WTC11 (cell line): ENCODE measurements around the gene LRRC27. TPM values are rescaled to one million over a fixed set of nuclear protein-coding genes. Genes with fewer than 3 reads are reported as not detected.
A peak's percentile ranks its signal among the peaks of the same experiment; 100 is the strongest.

Experiments
- ATAC-seq: fragments of 200-7000 bp; cut with Tn5 transposase; 2 replicates; pipeline ENCODE4 v1.10.0; 2021; ENCODE audit warnings: mild to moderate bottlenecking, moderate library complexity
- CTCF ChIA-PET: fragments of 300-600 bp; sonication (Branson Sonifier 250); formaldehyde crosslinking; loops from one replicate; lab custom pipeline; 2021; ENCODE audit warnings: antibody characterized with exemption; lab: Charles Lee
- POLR2A ChIA-PET: fragments of 350-600 bp; sonication (Branson Sonifier 250); formaldehyde crosslinking; loops from one replicate; lab custom pipeline; 2021; ENCODE audit warnings: antibody characterized with exemption; lab: Charles Lee
- DNase-seq: peaks from one replicate; pipeline ENCODE4 v3.0.0; 2021; ENCODE audit warnings: low spot score
- H3K27ac Mint-ChIP-seq: 2 replicates; pipeline ENCODE4 v1.8.0; 2021; ENCODE audit warnings: mixed read lengths
- H3K27me3 Mint-ChIP-seq: 2 replicates; pipeline ENCODE4 v1.8.0; 2021; ENCODE audit warnings: low read depth, mild to moderate bottlenecking, moderate library complexity, mixed read lengths
- H3K36me3 Mint-ChIP-seq: 2 replicates; pipeline ENCODE4 v1.8.0; 2021; ENCODE audit warnings: mixed read lengths
- H3K4me1 Mint-ChIP-seq: 2 replicates; pipeline ENCODE4 v1.8.0; 2022; ENCODE audit warnings: mixed read lengths
- H3K4me3 Mint-ChIP-seq: 2 replicates; pipeline ENCODE4 v1.8.0; 2021; ENCODE audit warnings: mild to moderate bottlenecking, moderate library complexity, mixed read lengths
- H3K9me3 Mint-ChIP-seq: 2 replicates; pipeline ENCODE4 v1.8.0; 2021; ENCODE audit warnings: mixed read lengths
- ATF1 ChIP-seq: sonication (generic); formaldehyde crosslinking; IDR thresholded peaks from 2 replicates; pipeline ENCODE4 v1.8.1; 2023; ENCODE audit warnings: mild to moderate bottlenecking, moderate library complexity, missing genetic modification reagents
- CBFB ChIP-seq: sonication (generic); formaldehyde crosslinking; IDR thresholded peaks from 2 replicates; pipeline ENCODE4 v1.8.1; 2022; ENCODE audit warnings: mild to moderate bottlenecking, low read depth, missing genetic modification reagents
- CREB1 ChIP-seq: sonication (generic); formaldehyde crosslinking; IDR thresholded peaks from 2 replicates; pipeline ENCODE4 v1.8.0; 2023; ENCODE audit warnings: mild to moderate bottlenecking, missing genetic modification reagents
- ETV6 ChIP-seq: sonication (generic); formaldehyde crosslinking; IDR thresholded peaks from 2 replicates; pipeline ENCODE4 v1.8.1; 2022; ENCODE audit warnings: mild to moderate bottlenecking, missing genetic modification reagents
- FOXK1 ChIP-seq: sonication (generic); formaldehyde crosslinking; IDR thresholded peaks from 2 replicates; pipeline ENCODE4 v1.8.0; 2022; ENCODE audit warnings: mild to moderate bottlenecking, moderate library complexity, missing genetic modification reagents
- GABPB1 ChIP-seq: sonication (generic); formaldehyde crosslinking; IDR thresholded peaks from 2 replicates; pipeline ENCODE4 v1.8.1; 2023; ENCODE audit warnings: mild to moderate bottlenecking, missing genetic modification reagents
- GTF2I ChIP-seq: fragments of 250-450 bp; sonication (Bioruptor Pico); conservative IDR thresholded peaks from 2 replicates; pipeline ENCODE4 v1.4.0; 2021; ENCODE audit warnings: mild to moderate bottlenecking
- JAZF1 ChIP-seq: fragments of 250-450 bp; sonication (Bioruptor Pico); IDR thresholded peaks from 2 replicates; pipeline ENCODE4 v1.9.0; 2021; ENCODE audit warnings: moderate library complexity, mild to moderate bottlenecking, inconsistent platforms
- PRRX2 ChIP-seq: fragments of 250-450 bp; sonication (Bioruptor Pico); IDR thresholded peaks from 2 replicates; pipeline ENCODE4 v1.8.0; 2021; ENCODE audit warnings: mild to moderate bottlenecking
- SOX15 ChIP-seq: fragments of 250-450 bp; sonication (Bioruptor Pico); IDR thresholded peaks from 2 replicates; pipeline ENCODE4 v1.9.0; 2021; ENCODE audit warnings: mild to moderate bottlenecking
- TEAD1 ChIP-seq: sonication (generic); formaldehyde crosslinking; IDR thresholded peaks from 2 replicates; pipeline ENCODE4 v1.8.0; 2022; ENCODE audit warnings: mild to moderate bottlenecking, missing genetic modification reagents
- TEAD4 ChIP-seq: sonication (generic); formaldehyde crosslinking; IDR thresholded peaks from 2 replicates; pipeline ENCODE4 v1.8.0; 2022; ENCODE audit warnings: mild to moderate bottlenecking, missing genetic modification reagents
- ZNF423 ChIP-seq: fragments of 250-450 bp; sonication (Bioruptor Pico); IDR thresholded peaks from 2 replicates; pipeline ENCODE4 v2.1.2; 2022; ENCODE audit warnings: mild to moderate bottlenecking, moderate library complexity
- total RNA-seq: library from RNA; stranded (reverse); gene quantifications from 3 replicates; pipeline ENCODE4 v1.2.3, GENCODE V29; 2021
- TF ChIP-seq, protein P1 (sequence below): fragments of 250-450 bp; sonication (Bioruptor Pico); IDR thresholded peaks from 2 replicates; pipeline ENCODE4 v1.9.0; 2021; ENCODE audit warnings: mild to moderate bottlenecking, borderline replicate concordance
- TF ChIP-seq, protein P2 (sequence below): sonication (generic); formaldehyde crosslinking; IDR thresholded peaks from 2 replicates; pipeline ENCODE4 v1.8.1; 2023; ENCODE audit warnings: mild to moderate bottlenecking, missing genetic modification reagents, moderate library complexity
- TF ChIP-seq, protein P3 (sequence below): sonication (generic); formaldehyde crosslinking; IDR thresholded peaks from 2 replicates; pipeline ENCODE4 v1.8.0; 2022; ENCODE audit warnings: mild to moderate bottlenecking, missing genetic modification reagents
- TF ChIP-seq, protein P4 (sequence below): sonication (generic); formaldehyde crosslinking; IDR thresholded peaks from 2 replicates; pipeline ENCODE4 v1.8.0; 2022; ENCODE audit warnings: mild to moderate bottlenecking, missing genetic modification reagents

Gene LRRC27
- total RNA-seq, 1 experiment from 2014 or later = 4.4 TPM

DNA sequence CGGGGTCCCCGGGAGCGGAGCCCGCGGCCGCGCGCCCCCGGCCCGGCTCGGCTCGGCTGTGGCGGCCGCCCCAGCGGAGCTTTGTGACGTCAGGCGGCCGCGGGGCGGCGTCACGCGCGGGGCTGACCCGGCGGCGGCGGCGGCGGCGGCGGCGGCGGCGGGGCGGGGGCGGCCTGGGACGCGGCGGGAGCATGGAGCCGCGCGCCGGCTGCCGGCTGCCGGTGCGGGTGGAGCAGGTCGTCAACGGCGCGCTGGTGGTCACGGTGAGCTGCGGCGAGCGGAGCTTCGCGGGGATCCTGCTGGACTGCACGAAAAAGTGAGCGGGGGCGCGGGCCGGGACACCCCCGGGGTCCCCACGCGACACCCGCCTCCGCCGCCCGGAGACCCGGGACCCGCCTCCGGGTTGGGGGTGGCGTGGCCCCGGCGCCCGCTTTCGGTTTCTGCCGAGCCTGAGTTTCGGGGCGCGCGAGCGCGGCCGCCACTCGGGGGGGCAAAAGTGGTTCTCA, 65.1 kb downstream of the LRRC27 start, which contains the start of gene PWWP2B:
TSS of gene PWWP2B (plus strand) at position 165 of the 506 bp plus-strand sequence. CDS start at position 192, 27 bp downstream.
- Mint-ChIP-seq H3K4me3 (peak within 1 kb of the TSS; percentile 74), H3K27me3 (peaks cover 4% of the 10 kb centered on the region; the same call in 1 of the 2 replicates), H3K4me1 (peaks cover 17% of the 10 kb centered on the region), H3K9me3 (peaks cover 6% of the 10 kb centered on the region), H3K27ac (peak within 1 kb of the TSS; percentile 76), H3K36me3 (no peaks in the 10 kb centered on the region)
- CTCF ChIA-PET = interaction anchor here (1.3 to 2.4 kb wide), 4 partner anchors 24 to 121 kb away, joined by 3 to 9 read pairs (median 6); no protein-coding TSS in a partner anchor
- DNase-seq (no peak), ATAC-seq (no peak)
- POLR2A ChIA-PET = interaction anchor here (1.5 kb wide), 2 partner anchors 22 to 55 kb away, joined by 4 to 5 read pairs; no protein-coding TSS in a partner anchor
- TF ChIP-seq ETV6 (CRISPR knock-in tag) (no peak), SOX15 (no peak), CBFB (CRISPR knock-in tag) (no peak), FOXK1 (CRISPR knock-in tag) (no peak), TEAD4 (no peak), CREB1 (CRISPR knock-in tag) (no peak), GTF2I (CRISPR knock-in tag) (no peak)
- TF ChIP-seq, protein P1, sequence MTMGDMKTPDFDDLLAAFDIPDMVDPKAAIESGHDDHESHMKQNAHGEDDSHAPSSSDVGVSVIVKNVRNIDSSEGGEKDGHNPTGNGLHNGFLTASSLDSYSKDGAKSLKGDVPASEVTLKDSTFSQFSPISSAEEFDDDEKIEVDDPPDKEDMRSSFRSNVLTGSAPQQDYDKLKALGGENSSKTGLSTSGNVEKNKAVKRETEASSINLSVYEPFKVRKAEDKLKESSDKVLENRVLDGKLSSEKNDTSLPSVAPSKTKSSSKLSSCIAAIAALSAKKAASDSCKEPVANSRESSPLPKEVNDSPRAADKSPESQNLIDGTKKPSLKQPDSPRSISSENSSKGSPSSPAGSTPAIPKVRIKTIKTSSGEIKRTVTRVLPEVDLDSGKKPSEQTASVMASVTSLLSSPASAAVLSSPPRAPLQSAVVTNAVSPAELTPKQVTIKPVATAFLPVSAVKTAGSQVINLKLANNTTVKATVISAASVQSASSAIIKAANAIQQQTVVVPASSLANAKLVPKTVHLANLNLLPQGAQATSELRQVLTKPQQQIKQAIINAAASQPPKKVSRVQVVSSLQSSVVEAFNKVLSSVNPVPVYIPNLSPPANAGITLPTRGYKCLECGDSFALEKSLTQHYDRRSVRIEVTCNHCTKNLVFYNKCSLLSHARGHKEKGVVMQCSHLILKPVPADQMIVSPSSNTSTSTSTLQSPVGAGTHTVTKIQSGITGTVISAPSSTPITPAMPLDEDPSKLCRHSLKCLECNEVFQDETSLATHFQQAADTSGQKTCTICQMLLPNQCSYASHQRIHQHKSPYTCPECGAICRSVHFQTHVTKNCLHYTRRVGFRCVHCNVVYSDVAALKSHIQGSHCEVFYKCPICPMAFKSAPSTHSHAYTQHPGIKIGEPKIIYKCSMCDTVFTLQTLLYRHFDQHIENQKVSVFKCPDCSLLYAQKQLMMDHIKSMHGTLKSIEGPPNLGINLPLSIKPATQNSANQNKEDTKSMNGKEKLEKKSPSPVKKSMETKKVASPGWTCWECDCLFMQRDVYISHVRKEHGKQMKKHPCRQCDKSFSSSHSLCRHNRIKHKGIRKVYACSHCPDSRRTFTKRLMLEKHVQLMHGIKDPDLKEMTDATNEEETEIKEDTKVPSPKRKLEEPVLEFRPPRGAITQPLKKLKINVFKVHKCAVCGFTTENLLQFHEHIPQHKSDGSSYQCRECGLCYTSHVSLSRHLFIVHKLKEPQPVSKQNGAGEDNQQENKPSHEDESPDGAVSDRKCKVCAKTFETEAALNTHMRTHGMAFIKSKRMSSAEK (CRISPR knock-in tag) = no peak

DNA sequence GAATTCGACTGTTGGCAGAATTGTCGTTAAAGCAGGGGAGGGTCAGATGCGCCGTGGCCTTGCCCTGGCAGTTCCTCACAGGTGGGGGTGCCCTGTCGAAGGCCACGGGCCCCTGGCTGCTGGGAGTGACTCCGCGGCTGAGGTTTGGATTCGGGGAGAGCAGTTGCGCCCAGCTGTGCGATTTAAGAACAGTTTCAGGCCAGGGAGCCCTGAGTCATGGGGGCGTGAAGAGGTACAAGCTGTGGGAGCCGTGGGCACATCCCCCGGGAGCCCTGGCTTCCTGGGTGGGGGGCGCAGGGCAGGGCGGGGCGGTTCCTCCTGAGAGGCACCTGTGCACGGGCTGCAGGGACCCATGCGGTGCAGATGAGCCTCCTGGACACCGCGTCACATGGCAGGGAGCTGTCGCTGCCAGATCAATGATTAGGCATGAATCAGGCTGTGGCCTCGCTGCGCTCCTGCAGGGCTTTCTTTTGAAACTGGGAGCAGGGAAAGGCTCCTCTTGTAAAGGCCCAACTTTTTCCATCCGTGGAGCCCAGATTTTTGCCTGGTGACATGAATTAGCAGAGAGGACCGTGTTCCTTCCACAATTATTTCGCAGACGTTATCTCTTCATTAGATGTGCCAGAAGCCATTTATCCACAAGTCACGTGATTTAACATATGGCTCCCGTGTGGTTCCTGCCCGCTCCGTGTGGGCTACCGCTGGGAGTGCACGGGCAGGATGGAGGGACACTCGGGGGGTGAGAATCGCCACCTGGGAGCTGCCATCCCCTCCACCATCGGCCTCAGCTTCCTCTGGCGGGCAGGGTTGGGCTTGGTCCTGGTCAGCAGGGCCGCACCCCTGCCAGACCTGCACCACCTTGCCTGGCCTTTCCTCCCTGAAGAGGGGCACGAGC, 65.9 kb downstream of the LRRC27 start:
- POLR2A ChIA-PET = interaction anchor here (1.1 to 1.5 kb wide), 3 partner anchors 12 to 54 kb away, joined by 4 to 5 read pairs (median 5); no protein-coding TSS in a partner anchor
- H3K36me3 Mint-ChIP-seq = no peaks in the 10 kb centered on the region
- TF ChIP-seq ZNF423 (0 out of 2 replicates have a peak, but pooled peaks have one; percentile 43), JAZF1 (CRISPR knock-in tag) (no peak)
- TF ChIP-seq, protein P2, sequence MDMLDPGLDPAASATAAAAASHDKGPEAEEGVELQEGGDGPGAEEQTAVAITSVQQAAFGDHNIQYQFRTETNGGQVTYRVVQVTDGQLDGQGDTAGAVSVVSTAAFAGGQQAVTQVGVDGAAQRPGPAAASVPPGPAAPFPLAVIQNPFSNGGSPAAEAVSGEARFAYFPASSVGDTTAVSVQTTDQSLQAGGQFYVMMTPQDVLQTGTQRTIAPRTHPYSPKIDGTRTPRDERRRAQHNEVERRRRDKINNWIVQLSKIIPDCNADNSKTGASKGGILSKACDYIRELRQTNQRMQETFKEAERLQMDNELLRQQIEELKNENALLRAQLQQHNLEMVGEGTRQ (CRISPR knock-in tag) = 0 out of 2 replicates have a peak, but pooled peaks have one; percentile 7
- TF ChIP-seq, protein P3, sequence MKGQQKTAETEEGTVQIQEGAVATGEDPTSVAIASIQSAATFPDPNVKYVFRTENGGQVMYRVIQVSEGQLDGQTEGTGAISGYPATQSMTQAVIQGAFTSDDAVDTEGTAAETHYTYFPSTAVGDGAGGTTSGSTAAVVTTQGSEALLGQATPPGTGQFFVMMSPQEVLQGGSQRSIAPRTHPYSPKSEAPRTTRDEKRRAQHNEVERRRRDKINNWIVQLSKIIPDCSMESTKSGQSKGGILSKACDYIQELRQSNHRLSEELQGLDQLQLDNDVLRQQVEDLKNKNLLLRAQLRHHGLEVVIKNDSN (CRISPR knock-in tag) = peak; percentile 34; the same call in 1 of the 2 replicates
- DNase-seq (no peak), ATAC-seq (no peak)
- peaks cover 17% of the 10 kb centered on the region for H3K4me1 Mint-ChIP-seq
- no peaks in the 10 kb centered on the region for H3K9me3 Mint-ChIP-seq
- CTCF ChIA-PET = interaction anchor here (0.7 to 2.4 kb wide), 5 partner anchors 10 to 120 kb away, joined by 3 to 9 read pairs (median 5); no protein-coding TSS in a partner anchor
- H3K27ac Mint-ChIP-seq = peak overlapping the region; percentile 76
- H3K27me3 Mint-ChIP-seq = peaks cover 4% of the 10 kb centered on the region; the same call in 1 of the 2 replicates
- H3K4me3 Mint-ChIP-seq = peak overlapping the region; percentile 74

DNA sequence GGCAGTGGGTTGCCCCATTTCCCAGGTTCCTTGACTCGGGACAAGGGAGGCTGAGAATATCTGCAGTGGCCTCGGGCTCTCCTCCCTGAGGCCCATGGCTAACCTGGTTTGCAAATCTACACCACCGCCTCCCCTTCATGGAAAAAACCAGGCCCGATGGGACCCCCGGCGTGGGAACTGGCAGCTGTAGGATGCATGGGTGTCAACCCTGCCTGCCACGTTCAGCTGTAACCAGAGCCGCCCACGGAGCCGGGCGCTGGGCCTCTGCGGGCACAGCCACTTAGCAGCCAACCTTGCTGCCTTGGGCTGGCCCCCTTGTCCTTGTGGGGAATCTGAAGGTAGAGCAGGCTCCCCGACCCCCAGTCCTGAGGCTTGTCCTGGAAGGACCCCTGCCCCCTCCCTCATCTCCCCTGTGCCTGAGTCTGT, 66.6 kb downstream of the LRRC27 start:
- TF ChIP-seq ATF1 (CRISPR knock-in tag) = no peak
- TF ChIP-seq GABPB1 (CRISPR knock-in tag) = no peak
- TF ChIP-seq PRRX2 = no peak
- TF ChIP-seq, protein P4, sequence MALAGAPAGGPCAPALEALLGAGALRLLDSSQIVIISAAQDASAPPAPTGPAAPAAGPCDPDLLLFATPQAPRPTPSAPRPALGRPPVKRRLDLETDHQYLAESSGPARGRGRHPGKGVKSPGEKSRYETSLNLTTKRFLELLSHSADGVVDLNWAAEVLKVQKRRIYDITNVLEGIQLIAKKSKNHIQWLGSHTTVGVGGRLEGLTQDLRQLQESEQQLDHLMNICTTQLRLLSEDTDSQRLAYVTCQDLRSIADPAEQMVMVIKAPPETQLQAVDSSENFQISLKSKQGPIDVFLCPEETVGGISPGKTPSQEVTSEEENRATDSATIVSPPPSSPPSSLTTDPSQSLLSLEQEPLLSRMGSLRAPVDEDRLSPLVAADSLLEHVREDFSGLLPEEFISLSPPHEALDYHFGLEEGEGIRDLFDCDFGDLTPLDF (CRISPR knock-in tag) = no peak
- TF ChIP-seq TEAD1 (CRISPR knock-in tag) = no peak
- ChIA-PET POLR2A (interaction anchor here (1.1 kb wide), 1 partner anchor 11 kb away, joined by 5 read pairs; no protein-coding TSS in a partner anchor), CTCF (interaction anchor here (0.7 to 2.4 kb wide), 3 partner anchors 11 to 38 kb away, joined by 3 to 9 read pairs (median 6); no protein-coding TSS in a partner anchor)
- H3K27me3 Mint-ChIP-seq = peaks cover 4% of the 10 kb centered on the region; the same call in 1 of the 2 replicates
- peaks cover 20% of the 10 kb centered on the region for H3K4me1 Mint-ChIP-seq
- DNase-seq (no peak), ATAC-seq (no peak)
- no peaks in the 10 kb centered on the region for H3K36me3 Mint-ChIP-seq
- no peaks in the 10 kb centered on the region for H3K9me3 Mint-ChIP-seq
- no peak overlapping the region for H3K27ac Mint-ChIP-seq
- peak overlapping the region; percentile 18; the same call in 1 of the 2 replicates for H3K4me3 Mint-ChIP-seq
